ENCODE results near the gene PSMD2.

DNA sequence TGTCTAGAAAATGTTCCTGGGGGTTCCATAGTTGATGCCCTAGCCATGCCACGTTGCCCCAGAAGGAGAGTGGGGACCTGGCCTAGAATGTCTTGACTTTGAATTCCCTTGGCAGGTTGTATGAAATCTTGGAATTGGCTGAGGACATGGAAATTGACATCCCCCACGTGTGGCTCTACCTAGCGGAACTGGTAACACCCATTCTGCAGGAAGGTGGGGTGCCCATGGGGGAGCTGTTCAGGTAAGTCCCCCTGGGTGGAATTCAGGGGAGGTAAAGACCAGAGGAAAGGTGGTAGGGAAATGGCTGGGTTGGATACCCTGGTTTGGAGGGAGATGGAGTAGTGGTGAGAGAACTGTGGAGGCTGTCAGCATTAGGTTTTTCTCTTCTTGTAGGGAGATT lies 29.5 kb downstream of the PSMD2 start:
- TF ChIP-seq, protein P1, sequence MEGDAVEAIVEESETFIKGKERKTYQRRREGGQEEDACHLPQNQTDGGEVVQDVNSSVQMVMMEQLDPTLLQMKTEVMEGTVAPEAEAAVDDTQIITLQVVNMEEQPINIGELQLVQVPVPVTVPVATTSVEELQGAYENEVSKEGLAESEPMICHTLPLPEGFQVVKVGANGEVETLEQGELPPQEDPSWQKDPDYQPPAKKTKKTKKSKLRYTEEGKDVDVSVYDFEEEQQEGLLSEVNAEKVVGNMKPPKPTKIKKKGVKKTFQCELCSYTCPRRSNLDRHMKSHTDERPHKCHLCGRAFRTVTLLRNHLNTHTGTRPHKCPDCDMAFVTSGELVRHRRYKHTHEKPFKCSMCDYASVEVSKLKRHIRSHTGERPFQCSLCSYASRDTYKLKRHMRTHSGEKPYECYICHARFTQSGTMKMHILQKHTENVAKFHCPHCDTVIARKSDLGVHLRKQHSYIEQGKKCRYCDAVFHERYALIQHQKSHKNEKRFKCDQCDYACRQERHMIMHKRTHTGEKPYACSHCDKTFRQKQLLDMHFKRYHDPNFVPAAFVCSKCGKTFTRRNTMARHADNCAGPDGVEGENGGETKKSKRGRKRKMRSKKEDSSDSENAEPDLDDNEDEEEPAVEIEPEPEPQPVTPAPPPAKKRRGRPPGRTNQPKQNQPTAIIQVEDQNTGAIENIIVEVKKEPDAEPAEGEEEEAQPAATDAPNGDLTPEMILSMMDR (IDR thresholded peaks at IDR 0.05) = no peak
- no peak for TF ChIP-seq ZNF121 (CRISPR knock-in tag; IDR thresholded peaks at IDR 0.05)
- TF ChIP-seq HMGA2 (CRISPR knock-in tag; IDR thresholded peaks at IDR 0.05) = no peak
- TF ChIP-seq, protein P2, sequence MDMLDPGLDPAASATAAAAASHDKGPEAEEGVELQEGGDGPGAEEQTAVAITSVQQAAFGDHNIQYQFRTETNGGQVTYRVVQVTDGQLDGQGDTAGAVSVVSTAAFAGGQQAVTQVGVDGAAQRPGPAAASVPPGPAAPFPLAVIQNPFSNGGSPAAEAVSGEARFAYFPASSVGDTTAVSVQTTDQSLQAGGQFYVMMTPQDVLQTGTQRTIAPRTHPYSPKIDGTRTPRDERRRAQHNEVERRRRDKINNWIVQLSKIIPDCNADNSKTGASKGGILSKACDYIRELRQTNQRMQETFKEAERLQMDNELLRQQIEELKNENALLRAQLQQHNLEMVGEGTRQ (CRISPR knock-in tag; IDR thresholded peaks at IDR 0.05) = no peak
- no peak for TF ChIP-seq KAT7 (CRISPR knock-in tag; IDR thresholded peaks at IDR 0.05; ENCODE audit: borderline replicate concordance)
- TF ChIP-seq, protein P3, sequence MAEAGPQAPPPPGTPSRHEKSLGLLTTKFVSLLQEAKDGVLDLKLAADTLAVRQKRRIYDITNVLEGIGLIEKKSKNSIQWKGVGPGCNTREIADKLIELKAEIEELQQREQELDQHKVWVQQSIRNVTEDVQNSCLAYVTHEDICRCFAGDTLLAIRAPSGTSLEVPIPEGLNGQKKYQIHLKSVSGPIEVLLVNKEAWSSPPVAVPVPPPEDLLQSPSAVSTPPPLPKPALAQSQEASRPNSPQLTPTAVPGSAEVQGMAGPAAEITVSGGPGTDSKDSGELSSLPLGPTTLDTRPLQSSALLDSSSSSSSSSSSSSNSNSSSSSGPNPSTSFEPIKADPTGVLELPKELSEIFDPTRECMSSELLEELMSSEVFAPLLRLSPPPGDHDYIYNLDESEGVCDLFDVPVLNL (CRISPR knock-in tag; IDR thresholded peaks at IDR 0.05; ENCODE audit: borderline replicate concordance, low read depth) = no peak
- TF ChIP-seq, protein P4, sequence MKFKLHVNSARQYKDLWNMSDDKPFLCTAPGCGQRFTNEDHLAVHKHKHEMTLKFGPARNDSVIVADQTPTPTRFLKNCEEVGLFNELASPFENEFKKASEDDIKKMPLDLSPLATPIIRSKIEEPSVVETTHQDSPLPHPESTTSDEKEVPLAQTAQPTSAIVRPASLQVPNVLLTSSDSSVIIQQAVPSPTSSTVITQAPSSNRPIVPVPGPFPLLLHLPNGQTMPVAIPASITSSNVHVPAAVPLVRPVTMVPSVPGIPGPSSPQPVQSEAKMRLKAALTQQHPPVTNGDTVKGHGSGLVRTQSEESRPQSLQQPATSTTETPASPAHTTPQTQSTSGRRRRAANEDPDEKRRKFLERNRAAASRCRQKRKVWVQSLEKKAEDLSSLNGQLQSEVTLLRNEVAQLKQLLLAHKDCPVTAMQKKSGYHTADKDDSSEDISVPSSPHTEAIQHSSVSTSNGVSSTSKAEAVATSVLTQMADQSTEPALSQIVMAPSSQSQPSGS (CRISPR knock-in tag; IDR thresholded peaks at IDR 0.05; ENCODE audit: borderline replicate concordance, low read depth) = no peak
- no peak for TF ChIP-seq SP1 (CRISPR knock-in tag; conservative IDR thresholded peaks at IDR 0.05)
- TF ChIP-seq SMAD4 (CRISPR knock-in tag; IDR thresholded peaks at IDR 0.05) = no peak
- TF ChIP-seq NFYB (CRISPR knock-in tag; conservative IDR thresholded peaks at IDR 0.05; ENCODE audit: low read depth) = no peak

Measured in WTC11 (cell line).